Glutamatergic neuron (in vitro differentiated cells): ENCODE data around the gene AGBL4. TPM values are rescaled to one million over a fixed set of nuclear protein-coding genes. Genes with fewer than 3 reads are reported as not detected.

Experiments
- DNase-seq: peaks from one replicate; pipeline ENCODE4 v3.0.0; 2022
- H3K27ac Mint-ChIP-seq: one replicate; pipeline ENCODE4 v1.8.0; 2020; ENCODE audit warnings: mild to moderate bottlenecking, mixed read lengths, inconsistent platforms; ENCODE audit not compliant: unreplicated experiment
- H3K27me3 Mint-ChIP-seq: one replicate; pipeline ENCODE4 v1.8.0; 2020; ENCODE audit warnings: mild to moderate bottlenecking, moderate library complexity, mixed read lengths, inconsistent platforms; ENCODE audit not compliant: unreplicated experiment
- H3K36me3 Mint-ChIP-seq: one replicate; pipeline ENCODE4 v1.8.0; 2020; ENCODE audit warnings: mild to moderate bottlenecking, mixed read lengths, inconsistent platforms; ENCODE audit not compliant: unreplicated experiment
- H3K4me1 Mint-ChIP-seq: one replicate; pipeline ENCODE4 v1.8.0; 2020; ENCODE audit warnings: mild to moderate bottlenecking, low read depth, mixed read lengths, inconsistent platforms; ENCODE audit not compliant: unreplicated experiment
- H3K4me3 Mint-ChIP-seq: one replicate; pipeline ENCODE4 v1.8.0; 2020; ENCODE audit warnings: mild to moderate bottlenecking, mixed read lengths, inconsistent platforms; ENCODE audit not compliant: unreplicated experiment
- H3K9me3 Mint-ChIP-seq: one replicate; pipeline ENCODE4 v1.8.0; 2020; ENCODE audit warnings: mild to moderate bottlenecking, moderate library complexity, mixed read lengths, inconsistent platforms; ENCODE audit not compliant: unreplicated experiment
- CTCF ChIP-seq: fragments of 200-600 bp; sonication (generic); IDR thresholded peaks from one replicate; pipeline ENCODE4 v1.5.0; 2021; ENCODE audit not compliant: partially characterized antibody, unreplicated experiment
- total RNA-seq: library from RNA; stranded (reverse); fragmentation: NEBNext Ultra II Directional; extraction: Animal tissue kit (Norgen Biotek cat#: 25700); gene quantifications from one replicate; pipeline ENCODE4 v1.2.1, GENCODE V29; 2021; ENCODE audit not compliant: unreplicated experiment

The AGBL4 gene
- total RNA-seq, 1 donor from 2014 or later: 3.5 TPM

DNA sequence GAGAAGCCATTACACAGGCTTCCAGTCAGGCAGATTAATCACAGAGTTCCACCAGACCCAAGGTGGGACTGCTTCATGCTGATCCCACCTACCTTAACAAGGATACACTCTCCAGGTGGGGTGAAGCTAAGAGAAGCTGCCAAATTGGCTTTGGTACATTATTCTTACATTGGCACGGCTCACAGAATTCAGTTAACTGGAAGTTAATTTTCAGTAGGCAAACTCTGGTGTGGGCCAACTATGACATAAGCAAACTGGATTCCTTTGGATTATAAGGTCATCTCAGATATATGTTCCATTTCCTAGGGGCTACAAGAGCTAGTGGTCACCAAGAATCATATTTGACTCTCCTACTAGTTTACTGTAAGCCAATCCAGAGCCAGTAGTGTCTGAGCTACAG is 798.3 kb downstream of the AGBL4 start:
- no peak for DNase-seq
- H3K4me1 Mint-ChIP-seq: no peaks in the 10 kb centered on the region
- no peaks in the 10 kb centered on the region for H3K9me3 Mint-ChIP-seq
- H3K27ac Mint-ChIP-seq: no peak overlapping the region
- H3K36me3 Mint-ChIP-seq: no peaks in the 10 kb centered on the region
- no peaks in the 10 kb centered on the region for H3K27me3 Mint-ChIP-seq
- TF ChIP-seq CTCF: no peak
- H3K4me3 Mint-ChIP-seq: no peak overlapping the region

GRCh38 chr1:49213301-49213700 is 810.5 kb downstream of the AGBL4 start:
- no peak for DNase-seq
- TF ChIP-seq CTCF: no peak
- Mint-ChIP-seq H3K9me3 (no peaks in the 10 kb centered on the region), H3K27ac (no peak overlapping the region), H3K4me3 (no peak overlapping the region), H3K27me3 (no peaks in the 10 kb centered on the region), H3K36me3 (no peaks in the 10 kb centered on the region), H3K4me1 (no peaks in the 10 kb centered on the region)

- no peak overlapping the region for H3K4me3 Mint-ChIP-seq
- no peaks in the 10 kb centered on the region for H3K9me3 Mint-ChIP-seq
- no peak for TF ChIP-seq CTCF
Observed at GRCh38 chr1:49208712-49209111, 815.0 kb downstream of the AGBL4 start.

DNA sequence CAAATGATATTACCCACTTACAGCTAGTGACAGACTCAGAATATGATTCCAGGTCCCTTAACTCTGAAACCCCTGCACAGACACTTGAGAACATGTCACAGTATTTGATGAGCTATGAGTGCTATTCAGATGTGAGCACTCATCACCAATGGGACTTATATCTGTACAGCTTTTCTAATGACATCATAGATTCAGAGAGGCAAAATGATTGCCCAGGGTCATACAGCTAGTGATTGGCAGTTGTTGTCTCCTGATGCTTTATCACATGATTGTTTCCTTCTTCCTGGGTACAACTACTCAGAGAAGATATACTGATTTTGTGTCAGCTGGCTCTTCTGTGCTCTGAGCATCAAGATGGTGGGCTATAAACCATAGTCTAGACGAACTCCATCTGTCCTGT is 819.0 kb downstream of the AGBL4 start:
- no peak for DNase-seq
- no peaks in the 10 kb centered on the region for H3K9me3 Mint-ChIP-seq
- H3K27me3 Mint-ChIP-seq: no peaks in the 10 kb centered on the region
- TF ChIP-seq CTCF: no peak
- H3K4me3 Mint-ChIP-seq: no peak overlapping the region
- H3K36me3 Mint-ChIP-seq: peaks cover 9% of the 10 kb centered on the region
- peak overlapping the region; percentile 59 for H3K27ac Mint-ChIP-seq
- peaks cover 6% of the 10 kb centered on the region for H3K4me1 Mint-ChIP-seq

More at GRCh38 chr1:49208712-49209111, 815.0 kb downstream of the AGBL4 start:
- DNase-seq: no peak
- Mint-ChIP-seq H3K27ac (no peak overlapping the region), H3K36me3 (no peaks in the 10 kb centered on the region), H3K4me1 (peaks cover 6% of the 10 kb centered on the region), H3K27me3 (no peaks in the 10 kb centered on the region)

DNA sequence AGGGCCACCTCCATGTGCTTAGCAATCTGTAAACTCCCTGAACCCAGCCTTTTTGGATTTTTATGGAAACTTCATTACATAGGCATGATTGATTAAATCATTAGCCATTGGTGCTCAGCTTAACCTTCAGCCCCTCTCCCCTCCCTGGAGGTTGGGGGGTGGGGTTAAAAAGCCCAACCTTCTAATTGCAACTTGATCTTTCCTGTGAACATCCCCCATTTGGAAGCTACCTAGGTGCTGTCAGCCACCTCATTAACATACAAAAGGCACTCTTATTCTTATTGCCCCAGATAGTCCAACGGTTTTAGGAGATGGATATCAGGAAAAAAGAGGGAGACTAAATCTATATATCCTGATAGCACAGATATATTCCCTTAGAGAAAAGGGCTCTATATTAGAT is 823.0 kb downstream of the AGBL4 start:
- no peak for TF ChIP-seq CTCF
- Mint-ChIP-seq H3K27ac (no peak overlapping the region), H3K36me3 (peaks cover 9% of the 10 kb centered on the region), H3K4me1 (peaks cover 6% of the 10 kb centered on the region), H3K9me3 (no peaks in the 10 kb centered on the region), H3K27me3 (no peaks in the 10 kb centered on the region), H3K4me3 (no peak overlapping the region)
- no peak for DNase-seq
